ENCODE measurements around the gene APBA2.
"Not testable (repeated sequence)": the region's sequence is repeated elsewhere in the genome, so short reads cannot be mapped to it uniquely, and the experiment has no call there.

GRCh38 chr15:28847247-28847646, 38.5 kb upstream of the APBA2 start:
- not testable (repeated sequence) for TF ChIP-seq CTCF, POLR2AphosphoS5, POLR2A, EP300 (IDR thresholded peaks at IDR 0.05)

Measured in upper lobe of left lung (tissue), 4 donors.